GM23338 (cell line): Measurements from ENCODE around the gene ETV5. TPM values are rescaled to one million over a fixed set of nuclear protein-coding genes. Genes with fewer than 3 reads are reported as not detected.

Experiments used
- ATAC-seq: fragments of 200-7000 bp; cut with Tn5 transposase; 3 replicates; pipeline ENCODE4 v1.9.1; 2020
- DNase-seq: peaks from one replicate; pipeline ENCODE4 v3.0.0-alpha.2; 2015; ENCODE audit warnings: low spot score
- H2AFZ ChIP-seq: fragments of 200-600 bp; sonication (generic); 2 replicates; pipeline ENCODE4 v1.8.0; 2016; ENCODE audit warnings: antibody characterized with exemption, mild to moderate bottlenecking, moderate library complexity
- H3F3A ChIP-seq: fragments of 200-600 bp; sonication (generic); replicated peaks from 2 replicates; pipeline ENCODE4 v1.8.0; 2017; ENCODE audit warnings: antibody characterized with exemption, mixed run types, low read depth
- H3K27ac ChIP-seq: fragments of 200-600 bp; sonication (generic); 2 replicates; pipeline ENCODE4 v1.6.1; 2016; ENCODE audit warnings: low read depth
- H3K27me3 ChIP-seq: fragments of 200-600 bp; sonication (generic); 2 replicates; pipeline ENCODE4 v1.8.0; 2016; ENCODE audit warnings: mild to moderate bottlenecking, mixed run types, moderate library complexity; ENCODE audit not compliant: insufficient read depth
- H3K36me3 ChIP-seq: fragments of 200-600 bp; sonication (generic); 2 replicates; pipeline ENCODE4 v1.8.0; 2016; ENCODE audit warnings: mild to moderate bottlenecking; ENCODE audit not compliant: insufficient read depth
- H3K4me1 ChIP-seq: fragments of 200-600 bp; sonication (generic); 2 replicates; pipeline ENCODE4 v1.8.0; 2016; ENCODE audit warnings: mild to moderate bottlenecking, moderate library complexity; ENCODE audit not compliant: insufficient read depth
- H3K4me2 ChIP-seq: fragments of 200-600 bp; sonication (generic); 2 replicates; pipeline ENCODE4 v1.7.1; 2017; ENCODE audit warnings: mixed run types
- H3K4me3 ChIP-seq: fragments of 200-600 bp; sonication (generic); 2 replicates; pipeline ENCODE4 v1.6.1; 2016; ENCODE audit warnings: mixed run types
- H3K79me2 ChIP-seq: fragments of 200-600 bp; sonication (generic); replicated peaks from 2 replicates; pipeline ENCODE4 v1.8.0; 2017; ENCODE audit warnings: mild to moderate bottlenecking; ENCODE audit not compliant: insufficient read depth
- H3K9me2 ChIP-seq: fragments of 200-600 bp; sonication (generic); 2 replicates; pipeline ENCODE4 v1.8.0; 2017; ENCODE audit not compliant: insufficient read depth
- H4K20me1 ChIP-seq: fragments of 200-600 bp; sonication (generic); replicated peaks from 2 replicates; pipeline ENCODE4 v1.8.0; 2017; ENCODE audit warnings: mild to moderate bottlenecking; ENCODE audit not compliant: insufficient read depth
- H3K27ac Mint-ChIP-seq: 2 replicates; pipeline ENCODE4 v1.8.0; 2020; ENCODE audit warnings: inconsistent platforms, mild to moderate bottlenecking, moderate library complexity, mixed read lengths
- H3K27me3 Mint-ChIP-seq: 3 replicates; pipeline ENCODE4 v1.8.0; 2022; ENCODE audit warnings: low read depth, mild to moderate bottlenecking, moderate library complexity, mixed read lengths, inconsistent platforms; ENCODE audit not compliant: insufficient read depth, poor library complexity
- H3K36me3 Mint-ChIP-seq: 3 replicates; pipeline ENCODE4 v1.8.0; 2021; ENCODE audit warnings: low read depth, mild to moderate bottlenecking, inconsistent platforms, moderate library complexity, mixed read lengths
- H3K4me1 Mint-ChIP-seq: 3 replicates; pipeline ENCODE4 v1.8.0; 2020; ENCODE audit warnings: mild to moderate bottlenecking, inconsistent platforms, mixed read lengths
- H3K4me3 Mint-ChIP-seq: 3 replicates; pipeline ENCODE4 v1.8.0; 2021; ENCODE audit warnings: moderate library complexity, mild to moderate bottlenecking, inconsistent platforms, mixed read lengths
- H3K9me3 Mint-ChIP-seq: 3 replicates; pipeline ENCODE4 v1.8.0; 2020; ENCODE audit warnings: moderate library complexity, mild to moderate bottlenecking, inconsistent platforms, mixed read lengths
- EZH2 ChIP-seq: fragments of 200-600 bp; sonication (generic); IDR thresholded peaks from one replicate; pipeline ENCODE4 v1.8.0; 2017; ENCODE audit warnings: antibody characterized with exemption, mild to moderate bottlenecking, low read depth; ENCODE audit not compliant: unreplicated experiment
- EZH2phosphoT487 ChIP-seq: fragments of 200-600 bp; sonication (generic); IDR thresholded peaks from one replicate; pipeline ENCODE4 v1.8.1; 2018; ENCODE audit warnings: antibody characterized with exemption; ENCODE audit not compliant: unreplicated experiment
- JUNB ChIP-seq: IDR thresholded peaks from one replicate; pipeline ENCODE4 v1.6.1; 2016; ENCODE audit warnings: antibody characterized with exemption; ENCODE audit not compliant: unreplicated experiment
- NANOG ChIP-seq: IDR thresholded peaks from 2 replicates; pipeline ENCODE4 v1.6.1; 2016; ENCODE audit warnings: antibody characterized with exemption, borderline replicate concordance
- POLR2AphosphoS5 ChIP-seq: IDR thresholded peaks from 2 replicates; pipeline ENCODE4 v1.6.1; 2016; ENCODE audit warnings: antibody characterized with exemption, low read depth
- STAT1 ChIP-seq: IDR thresholded peaks from one replicate; pipeline ENCODE4 v1.6.1; 2016; ENCODE audit warnings: antibody characterized with exemption; ENCODE audit not compliant: unreplicated experiment
- ZNF114 ChIP-seq: fragments of 250-450 bp; sonication (Bioruptor Pico); IDR thresholded peaks from 2 replicates; pipeline ENCODE4 v1.5.0; 2020; ENCODE audit warnings: mild to moderate bottlenecking, moderate library complexity
- ZNF331 ChIP-seq: fragments of 250-450 bp; sonication (Bioruptor Pico); IDR thresholded peaks from 2 replicates; pipeline ENCODE4 v1.5.0; 2020; ENCODE audit warnings: low read depth, mild to moderate bottlenecking, moderate library complexity
- ZNF462 ChIP-seq: fragments of 250-450 bp; sonication (Bioruptor Pico); IDR thresholded peaks from 2 replicates; pipeline ENCODE4 v1.5.0; 2020; ENCODE audit warnings: mild to moderate bottlenecking, moderate library complexity
- polyA plus RNA-seq: library from polyadenylated mRNA; unstranded; fragments of >200 nt; fragmentation: Nextera tagmentation; extraction: Ambion mirVana; gene quantifications from 2 replicates; pipeline ENCODE4 v1.2.1, GENCODE V29; 2016
- total RNA-seq: library from RNA; depleted of rRNA; stranded (reverse); fragments of >200 nt; shearing (Covaris generic); gene quantifications from 2 replicates; pipeline ENCODE4 v1.2.3, GENCODE V29; 2014
- TF ChIP-seq, protein P1 (sequence below), 2 experiments: fragments of 200-600 bp in 1 of 2; sonication (generic) in 1 of 2; conservative IDR thresholded peaks; 2 replicates each; pipeline versions ENCODE4 v1.5.1 to v1.6.1; 2016 to 2017; ENCODE audit warnings: antibody characterized with exemption in 2 of 2, low read depth in 2 of 2, mild to moderate bottlenecking in 2 of 2, moderate library complexity in 1 of 2
- TF ChIP-seq, protein P2 (sequence below): IDR thresholded peaks from one replicate; pipeline ENCODE4 v1.6.1; 2018; ENCODE audit warnings: antibody characterized with exemption; ENCODE audit not compliant: unreplicated experiment
- TF ChIP-seq, protein P3 (sequence below): IDR thresholded peaks from 2 replicates; pipeline ENCODE4 v1.6.1; 2016; ENCODE audit warnings: antibody characterized with exemption

ETV5 gene
- total and polyA plus RNA-seq, 2 experiments from 2014 or later = 33.5 to 57.1 TPM

DNA sequence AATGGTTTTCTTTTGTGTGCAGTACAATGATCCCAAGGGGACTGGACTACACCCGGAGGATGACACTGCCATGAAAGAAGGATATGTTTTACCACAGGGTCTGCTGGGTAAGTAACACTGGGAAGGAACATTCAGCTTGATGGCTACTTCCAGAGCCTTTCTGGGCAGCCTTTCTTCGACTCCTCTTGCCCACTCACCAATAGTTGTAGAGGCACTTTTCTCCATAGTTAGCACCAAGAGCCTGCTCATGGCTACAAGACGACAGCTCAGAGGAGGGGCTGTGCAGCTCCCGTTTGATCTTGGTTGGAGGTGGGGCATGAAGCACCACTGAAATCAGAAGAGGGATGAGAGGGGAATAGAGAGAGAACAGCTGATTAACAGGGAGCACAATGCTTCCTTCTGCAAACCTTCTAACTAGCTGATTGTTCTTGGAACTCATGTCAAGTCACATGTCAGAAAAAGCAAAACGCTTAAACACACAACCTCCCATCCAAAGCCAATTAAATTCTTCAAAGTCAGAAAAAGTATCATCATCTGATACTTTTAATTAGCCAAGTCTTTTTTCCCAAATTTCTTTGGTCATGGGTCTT, 27.9 kb downstream of the ETV5 start:
- Mint-ChIP-seq H3K27ac (peak overlapping the region; percentile 96), H3K27me3 (peaks cover 3% of the 10 kb centered on the region), H3K9me3 (no peaks in the 10 kb centered on the region), H3K4me1 (peaks cover 68% of the 10 kb centered on the region), H3K4me3 (no peak overlapping the region; the same call in 1 of the 3 replicates), H3K36me3 (peaks cover 43% of the 10 kb centered on the region)
- DNase-seq = no peak
- no peak for TF ChIP-seq EZH2
- TF ChIP-seq EZH2phosphoT487 = no peak
- no peak for TF ChIP-seq ZNF462
- TF ChIP-seq ZNF114 = no peak
- TF ChIP-seq NANOG = no peak
- no peak for TF ChIP-seq STAT1
- TF ChIP-seq ZNF331 (CRISPR knock-in tag) = no peak
- no peak for TF ChIP-seq POLR2AphosphoS5
- TF ChIP-seq, protein P1, sequence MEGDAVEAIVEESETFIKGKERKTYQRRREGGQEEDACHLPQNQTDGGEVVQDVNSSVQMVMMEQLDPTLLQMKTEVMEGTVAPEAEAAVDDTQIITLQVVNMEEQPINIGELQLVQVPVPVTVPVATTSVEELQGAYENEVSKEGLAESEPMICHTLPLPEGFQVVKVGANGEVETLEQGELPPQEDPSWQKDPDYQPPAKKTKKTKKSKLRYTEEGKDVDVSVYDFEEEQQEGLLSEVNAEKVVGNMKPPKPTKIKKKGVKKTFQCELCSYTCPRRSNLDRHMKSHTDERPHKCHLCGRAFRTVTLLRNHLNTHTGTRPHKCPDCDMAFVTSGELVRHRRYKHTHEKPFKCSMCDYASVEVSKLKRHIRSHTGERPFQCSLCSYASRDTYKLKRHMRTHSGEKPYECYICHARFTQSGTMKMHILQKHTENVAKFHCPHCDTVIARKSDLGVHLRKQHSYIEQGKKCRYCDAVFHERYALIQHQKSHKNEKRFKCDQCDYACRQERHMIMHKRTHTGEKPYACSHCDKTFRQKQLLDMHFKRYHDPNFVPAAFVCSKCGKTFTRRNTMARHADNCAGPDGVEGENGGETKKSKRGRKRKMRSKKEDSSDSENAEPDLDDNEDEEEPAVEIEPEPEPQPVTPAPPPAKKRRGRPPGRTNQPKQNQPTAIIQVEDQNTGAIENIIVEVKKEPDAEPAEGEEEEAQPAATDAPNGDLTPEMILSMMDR (conservative IDR thresholded peaks at IDR 0.05; ENCODE audit: low read depth in 2 of 2) = no peak
- TF ChIP-seq JUNB = no peak
- TF ChIP-seq, protein P2, sequence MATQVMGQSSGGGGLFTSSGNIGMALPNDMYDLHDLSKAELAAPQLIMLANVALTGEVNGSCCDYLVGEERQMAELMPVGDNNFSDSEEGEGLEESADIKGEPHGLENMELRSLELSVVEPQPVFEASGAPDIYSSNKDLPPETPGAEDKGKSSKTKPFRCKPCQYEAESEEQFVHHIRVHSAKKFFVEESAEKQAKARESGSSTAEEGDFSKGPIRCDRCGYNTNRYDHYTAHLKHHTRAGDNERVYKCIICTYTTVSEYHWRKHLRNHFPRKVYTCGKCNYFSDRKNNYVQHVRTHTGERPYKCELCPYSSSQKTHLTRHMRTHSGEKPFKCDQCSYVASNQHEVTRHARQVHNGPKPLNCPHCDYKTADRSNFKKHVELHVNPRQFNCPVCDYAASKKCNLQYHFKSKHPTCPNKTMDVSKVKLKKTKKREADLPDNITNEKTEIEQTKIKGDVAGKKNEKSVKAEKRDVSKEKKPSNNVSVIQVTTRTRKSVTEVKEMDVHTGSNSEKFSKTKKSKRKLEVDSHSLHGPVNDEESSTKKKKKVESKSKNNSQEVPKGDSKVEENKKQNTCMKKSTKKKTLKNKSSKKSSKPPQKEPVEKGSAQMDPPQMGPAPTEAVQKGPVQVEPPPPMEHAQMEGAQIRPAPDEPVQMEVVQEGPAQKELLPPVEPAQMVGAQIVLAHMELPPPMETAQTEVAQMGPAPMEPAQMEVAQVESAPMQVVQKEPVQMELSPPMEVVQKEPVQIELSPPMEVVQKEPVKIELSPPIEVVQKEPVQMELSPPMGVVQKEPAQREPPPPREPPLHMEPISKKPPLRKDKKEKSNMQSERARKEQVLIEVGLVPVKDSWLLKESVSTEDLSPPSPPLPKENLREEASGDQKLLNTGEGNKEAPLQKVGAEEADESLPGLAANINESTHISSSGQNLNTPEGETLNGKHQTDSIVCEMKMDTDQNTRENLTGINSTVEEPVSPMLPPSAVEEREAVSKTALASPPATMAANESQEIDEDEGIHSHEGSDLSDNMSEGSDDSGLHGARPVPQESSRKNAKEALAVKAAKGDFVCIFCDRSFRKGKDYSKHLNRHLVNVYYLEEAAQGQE = no peak
- TF ChIP-seq, protein P3, sequence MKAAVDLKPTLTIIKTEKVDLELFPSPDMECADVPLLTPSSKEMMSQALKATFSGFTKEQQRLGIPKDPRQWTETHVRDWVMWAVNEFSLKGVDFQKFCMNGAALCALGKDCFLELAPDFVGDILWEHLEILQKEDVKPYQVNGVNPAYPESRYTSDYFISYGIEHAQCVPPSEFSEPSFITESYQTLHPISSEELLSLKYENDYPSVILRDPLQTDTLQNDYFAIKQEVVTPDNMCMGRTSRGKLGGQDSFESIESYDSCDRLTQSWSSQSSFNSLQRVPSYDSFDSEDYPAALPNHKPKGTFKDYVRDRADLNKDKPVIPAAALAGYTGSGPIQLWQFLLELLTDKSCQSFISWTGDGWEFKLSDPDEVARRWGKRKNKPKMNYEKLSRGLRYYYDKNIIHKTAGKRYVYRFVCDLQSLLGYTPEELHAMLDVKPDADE = no peak
- Histone ChIP-seq H3K9me2 (no peaks in the 10 kb centered on the region), H4K20me1 (no peaks in the 10 kb centered on the region), H3K4me3 (peak overlapping the region; percentile 6; the same call in 1 of the 2 replicates), H3K36me3 (peaks cover 7% of the 10 kb centered on the region; the same call in 1 of the 2 replicates), H2AFZ (no peak overlapping the region), H3K4me1 (peaks cover 73% of the 10 kb centered on the region), H3K4me2 (peak overlapping the region; percentile 14), H3K27ac (peak overlapping the region; percentile 93), H3F3A (no peaks in the 10 kb centered on the region), H3K79me2 (peaks cover 33% of the 10 kb centered on the region), H3K27me3 (no peaks in the 10 kb centered on the region)
- ATAC-seq = no peak; the same call in 2 of the 3 replicates
